HK-2 (cell line): ENCODE data around the gene KIF2A.

Source experiments
- DNase-seq: peaks from one replicate; pipeline ENCODE4 v3.0.0-alpha.2; 2018; ENCODE audit not compliant: unreplicated experiment

KIF2A gene

GRCh38 chr5:62305715-62306322 lies at the start of gene KIF2A:
Gene KIF2A (plus strand): TSS chr5:62306206. CDS start chr5:62306473, 267 bp downstream.
- DNase-seq = peak; percentile 87

- DNase-seq = no peak
These were observed 49.0 kb upstream of the KIF2A start for GRCh38 chr5:62257020-62257367.

- DNase-seq = no peak
These were observed 47.4 kb upstream of the KIF2A start for GRCh38 chr5:62258654-62259053.

GRCh38 chr5:62259699-62260250 lies 46.2 kb upstream of the KIF2A start:
- DNase-seq = no peak

GRCh38 chr5:62260513-62260912 lies 45.5 kb upstream of the KIF2A start:
- DNase-seq = no peak

- DNase-seq = no peak
These were observed 42.6 kb upstream of the KIF2A start for GRCh38 chr5:62263401-62263800.

GRCh38 chr5:62265648-62266112 lies 40.3 kb upstream of the KIF2A start:
- no peak for DNase-seq

- no peak for DNase-seq
These were observed 39.4 kb upstream of the KIF2A start for GRCh38 chr5:62266573-62266972.

- peak; percentile 27 for DNase-seq
These were observed 37.8 kb upstream of the KIF2A start for GRCh38 chr5:62268234-62268633.

GRCh38 chr5:62268792-62269191 lies 37.2 kb upstream of the KIF2A start:
- no peak for DNase-seq

GRCh38 chr5:62271370-62271769 lies 34.6 kb upstream of the KIF2A start:
- no peak for DNase-seq

- DNase-seq = no peak
These were observed 34.1 kb upstream of the KIF2A start for GRCh38 chr5:62271870-62272269.

- DNase-seq = no peak
These were observed 32.3 kb upstream of the KIF2A start for GRCh38 chr5:62273687-62274086.

GRCh38 chr5:62275581-62275980 lies 30.4 kb upstream of the KIF2A start:
- no peak for DNase-seq

- no peak for DNase-seq
These were observed 24.6 kb upstream of the KIF2A start for GRCh38 chr5:62281411-62281810.

GRCh38 chr5:62282064-62282463 lies 23.9 kb upstream of the KIF2A start:
- no peak for DNase-seq

GRCh38 chr5:62283005-62283404 lies 23.0 kb upstream of the KIF2A start:
- no peak for DNase-seq

GRCh38 chr5:62283861-62284260 lies 22.1 kb upstream of the KIF2A start:
- DNase-seq = no peak

- no peak for DNase-seq
These were observed 20.8 kb upstream of the KIF2A start for GRCh38 chr5:62284946-62285891.

GRCh38 chr5:62286834-62287233 lies 19.2 kb upstream of the KIF2A start:
- no peak for DNase-seq

GRCh38 chr5:62287237-62287636 lies 18.8 kb upstream of the KIF2A start:
- no peak for DNase-seq

GRCh38 chr5:62288118-62288517 lies 17.9 kb upstream of the KIF2A start:
- no peak for DNase-seq

GRCh38 chr5:62289813-62290212 lies 16.2 kb upstream of the KIF2A start:
- no peak for DNase-seq
